GM12873 (cell line): Measurements from ENCODE around the gene AKT3.

Experiments
- CTCF ChIP-seq: IDR thresholded peaks from 2 replicates; pipeline ENCODE4 v1.5.1; 2012; ENCODE audit warnings: low read depth, mild to moderate bottlenecking, moderate library complexity, low read length, control low read depth; ENCODE audit not compliant: insufficient read depth; ENCODE audit errors: missing control alignments

AKT3 gene

DNA sequence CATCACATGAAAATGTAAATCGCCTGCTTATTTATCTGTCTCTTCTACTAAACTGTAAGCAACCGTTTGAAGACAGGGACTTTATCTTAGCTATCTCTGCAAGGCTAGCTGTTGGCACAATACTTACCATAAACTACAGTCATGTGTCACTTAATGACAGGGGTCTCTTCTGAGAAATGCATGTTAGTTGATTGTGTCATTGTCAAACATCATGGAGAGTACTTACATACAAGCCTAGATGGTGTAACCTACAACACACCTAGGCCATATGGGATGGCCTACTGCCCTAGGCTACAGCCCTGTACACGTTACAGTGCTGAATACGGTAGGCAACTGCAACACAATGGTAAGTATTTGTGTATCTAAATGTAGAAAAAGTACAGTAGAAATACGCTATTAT lies 326.3 kb downstream of the AKT3 start:
- no peak for TF ChIP-seq CTCF

DNA sequence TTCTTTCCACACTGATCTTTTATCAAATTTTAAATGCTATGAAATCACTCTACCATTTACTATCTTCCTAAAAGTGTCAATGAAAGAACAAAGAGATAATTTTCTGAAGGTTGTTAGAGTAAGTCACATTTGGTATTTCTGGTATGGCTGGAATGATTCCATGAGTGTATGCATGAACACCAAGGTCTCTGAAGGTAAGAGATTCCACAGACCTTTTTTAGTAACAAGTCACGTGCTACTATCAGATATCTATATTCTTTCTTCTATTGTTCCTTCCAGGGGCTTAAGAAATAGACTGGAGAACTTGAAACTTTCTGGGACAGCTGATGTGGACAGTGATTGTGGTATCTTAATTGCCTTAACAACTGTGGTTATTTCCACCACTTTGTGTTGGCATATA lies 329.2 kb downstream of the AKT3 start:
- TF ChIP-seq CTCF, result no peak

DNA sequence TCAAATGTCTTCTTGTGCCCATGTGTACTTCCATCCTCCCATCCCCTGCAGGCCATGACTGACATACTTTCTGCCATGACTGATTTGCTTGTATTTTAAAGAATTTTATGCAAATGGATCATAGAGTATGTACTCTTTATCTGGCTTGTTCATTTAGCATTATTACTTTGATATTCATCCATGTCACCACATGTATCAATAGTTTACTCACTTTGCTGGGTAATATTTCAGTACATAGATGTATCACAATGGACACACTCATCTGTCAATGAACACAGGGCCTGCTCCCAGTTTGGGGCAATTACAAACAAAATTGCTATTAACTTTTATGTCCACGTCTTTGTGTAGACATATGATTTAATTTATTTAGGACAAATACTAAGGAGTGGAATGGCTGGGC lies 335.1 kb downstream of the AKT3 start:
- TF ChIP-seq CTCF, result no peak

- TF ChIP-seq CTCF, result no peak
Observed at GRCh38 chr1:243513726-243514491, 336.1 kb downstream of the AKT3 start.

DNA sequence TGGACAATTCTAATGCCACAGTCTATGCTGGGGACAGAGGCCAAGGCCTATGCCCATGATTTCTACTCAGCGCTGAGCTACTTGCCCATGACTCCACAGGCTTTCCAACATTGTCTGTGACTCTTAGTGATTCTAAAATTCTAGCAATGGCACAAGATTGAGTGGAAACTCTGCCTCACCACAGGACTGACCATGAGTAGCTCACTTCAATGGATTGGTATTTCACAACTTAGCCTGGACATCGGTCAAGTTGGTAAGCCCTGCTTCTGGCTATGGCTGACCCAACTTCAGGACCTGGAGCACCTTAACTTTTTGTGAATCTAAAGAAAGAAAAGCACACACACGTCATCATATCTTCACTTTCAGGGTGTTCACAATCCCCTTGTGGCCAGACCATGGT lies 339.1 kb downstream of the AKT3 start:
- no peak for TF ChIP-seq CTCF

DNA sequence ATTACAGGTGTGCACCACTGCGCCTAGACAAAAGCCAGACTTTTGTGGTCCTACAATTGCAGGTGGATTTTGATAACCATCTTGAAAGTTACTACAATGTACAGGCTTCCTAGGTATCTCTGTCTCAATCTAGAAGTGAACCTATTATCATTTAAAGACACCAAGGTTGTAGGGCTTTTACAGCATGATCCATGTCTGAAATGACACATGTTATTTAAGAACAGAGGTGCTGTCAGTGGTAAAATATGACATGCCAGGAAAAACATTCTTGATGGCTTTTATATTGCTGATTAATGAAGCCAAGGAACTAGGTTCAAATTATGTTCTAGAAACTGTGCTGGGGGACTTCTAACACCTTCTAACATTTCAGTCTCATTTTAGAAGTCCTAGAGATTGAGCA lies 341.1 kb downstream of the AKT3 start:
- TF ChIP-seq CTCF, result no peak

DNA sequence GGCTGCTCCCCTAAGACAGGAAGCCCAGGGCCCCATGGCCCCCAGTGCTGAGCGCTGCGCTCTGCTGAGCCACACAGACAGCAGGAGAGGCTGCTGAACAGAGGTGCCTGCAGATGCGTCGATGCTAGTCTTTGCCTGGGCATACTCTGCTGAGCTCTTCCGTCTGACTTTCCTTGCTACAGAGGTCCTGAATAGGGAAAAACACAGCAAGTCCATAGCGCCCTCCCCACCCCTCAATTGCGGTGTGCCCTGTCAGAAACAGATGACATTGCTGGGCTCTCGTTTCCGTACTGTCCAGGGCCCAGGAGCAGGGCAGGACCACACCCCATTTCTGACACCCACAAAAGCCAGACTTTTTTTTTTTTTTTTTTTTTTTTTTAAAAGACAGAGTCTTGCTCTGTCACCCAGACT lies 341.7 kb downstream of the AKT3 start:
- no peak for TF ChIP-seq CTCF
